Lower lobe of right lung (tissue), 2 donors: Measurements from ENCODE around the gene GRIK4. TPM values are rescaled to one million over a fixed set of nuclear protein-coding genes. Genes with fewer than 3 reads are reported as not detected.

Source experiments
- ATAC-seq, 2 donors: fragments of 200-7000 bp; cut with Tn5 transposase; one replicate each; pipeline ENCODE4 v1.9.1; 2020 to 2022; ENCODE audit warnings: mild to moderate bottlenecking in 2 of 2, moderate library complexity in 2 of 2
- DNase-seq: peaks from one replicate; pipeline ENCODE4 v3.0.0-alpha.2; 2020
- H3K27ac ChIP-seq: fragments of 200-600 bp; one replicate; pipeline ENCODE4 v1.8.0; 2022
- H3K27me3 ChIP-seq: fragments of 200-600 bp; one replicate; pipeline ENCODE4 v1.8.0; 2022; ENCODE audit warnings: low read depth
- H3K36me3 ChIP-seq: fragments of 200-600 bp; one replicate; pipeline ENCODE4 v1.8.0; 2022; ENCODE audit warnings: mild to moderate bottlenecking
- H3K4me1 ChIP-seq: fragments of 200-600 bp; one replicate; pipeline ENCODE4 v1.8.0; 2022
- H3K4me3 ChIP-seq: fragments of 200-600 bp; one replicate; pipeline ENCODE4 v1.8.0; 2022; ENCODE audit warnings: mild to moderate bottlenecking
- H3K9me3 ChIP-seq: fragments of 200-600 bp; one replicate; pipeline ENCODE4 v1.8.0; 2022
- CTCF ChIP-seq: fragments of 200-600 bp; IDR thresholded peaks from one replicate; pipeline ENCODE4 v1.8.0; 2022; ENCODE audit warnings: antibody characterized with exemption, mild to moderate bottlenecking
- intact Hi-C: fragments of 100-400 bp; cut with DNase I; formaldehyde crosslinking; loops from one replicate; pipeline ENCODE4 v1.11.0; 2022
- total RNA-seq: library from RNA; stranded (reverse); fragmentation: NEBNext Ultra II Directional; extraction: Animal tissue kit (Norgen Biotek cat#: 25700); gene quantifications from one replicate; pipeline ENCODE4 v1.2.1, GENCODE V29; 2021
- donor health status: DM: no; HTN: yes; CAD: no; lungs with severe emphysema.

The GRIK4 gene
- total RNA-seq, 1 donor from 2014 or later, result 2.2 TPM

- H3K27me3 ChIP-seq, result peaks cover 14% of the 10 kb centered on the region
- H3K4me1 ChIP-seq, result peaks cover 8% of the 10 kb centered on the region
- no peaks in the 10 kb centered on the region for H3K9me3 ChIP-seq
- intact Hi-C loops, result no loop called here
- ATAC-seq (no peak), DNase-seq (no peak)
- TF ChIP-seq CTCF, result no peak
- H3K36me3 ChIP-seq, result no peaks in the 10 kb centered on the region
- no peak overlapping the region for H3K4me3 ChIP-seq
- no peak overlapping the region for H3K27ac ChIP-seq
Observed at GRCh38 chr11:120527111-120527761, 15.7 kb downstream of the GRIK4 start.

DNA sequence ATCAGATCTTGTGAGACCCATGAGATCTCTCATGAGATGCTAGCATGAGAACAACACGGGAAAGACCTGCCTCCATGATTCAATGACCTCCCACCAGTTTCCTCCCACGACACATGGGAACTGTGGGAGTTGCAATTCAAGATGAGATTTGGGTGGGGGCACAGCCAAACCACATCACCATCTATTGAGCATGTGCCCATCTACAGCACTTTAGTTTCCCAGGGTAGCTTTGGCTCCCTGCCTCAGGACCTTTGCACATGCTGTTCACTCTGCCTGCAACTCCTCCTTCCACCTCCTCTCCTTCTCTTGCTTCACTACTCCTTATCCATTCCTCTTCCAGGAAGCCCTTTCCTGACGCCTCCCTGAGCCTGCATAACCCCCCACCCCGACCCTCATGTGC lies 17.2 kb downstream of the GRIK4 start:
- H3K9me3 ChIP-seq, result no peaks in the 10 kb centered on the region
- DNase-seq, result no peak
- H3K27ac ChIP-seq, result no peak overlapping the region
- TF ChIP-seq CTCF, result no peak
- no peaks in the 10 kb centered on the region for H3K36me3 ChIP-seq
- ATAC-seq, result no peak
- peaks cover 14% of the 10 kb centered on the region for H3K27me3 ChIP-seq
- H3K4me1 ChIP-seq, result peaks cover 8% of the 10 kb centered on the region
- no peak overlapping the region for H3K4me3 ChIP-seq
- intact Hi-C loops, result no loop called here

GRCh38 chr11:120529214-120529613 lies 17.7 kb downstream of the GRIK4 start:
- H3K4me3 ChIP-seq, result no peak overlapping the region
- no peaks in the 10 kb centered on the region for H3K36me3 ChIP-seq
- H3K27ac ChIP-seq, result no peak overlapping the region
- H3K27me3 ChIP-seq, result peaks cover 14% of the 10 kb centered on the region
- peaks cover 8% of the 10 kb centered on the region for H3K4me1 ChIP-seq
- H3K9me3 ChIP-seq, result no peaks in the 10 kb centered on the region
- TF ChIP-seq CTCF, result no peak
- DNase-seq (no peak), ATAC-seq (no peak)
- intact Hi-C loops, result no loop called here

DNA sequence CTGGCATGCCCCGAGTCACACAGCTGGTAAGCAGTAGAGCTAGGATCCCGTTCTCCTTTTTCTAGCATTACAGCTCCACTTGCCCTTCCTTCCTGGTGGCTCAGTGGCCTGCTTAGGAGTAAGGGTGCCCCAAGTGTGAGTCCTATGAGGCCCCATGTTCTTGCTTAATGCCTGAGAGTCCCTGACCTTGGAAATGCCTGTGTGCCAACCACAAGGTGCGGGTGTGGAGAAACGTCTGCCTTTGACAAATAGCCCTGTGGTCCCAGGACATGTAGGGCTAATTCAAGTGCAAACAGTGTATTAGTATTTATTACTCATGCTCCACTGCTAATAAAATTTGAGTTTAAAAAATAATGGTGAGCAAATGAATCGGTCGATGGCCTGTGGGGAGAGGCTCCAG lies 18.4 kb downstream of the GRIK4 start:
- ATAC-seq, result no peak
- TF ChIP-seq CTCF, result no peak
- Histone ChIP-seq H3K27ac (no peak overlapping the region), H3K36me3 (no peaks in the 10 kb centered on the region), H3K4me1 (peaks cover 8% of the 10 kb centered on the region), H3K27me3 (peaks cover 14% of the 10 kb centered on the region), H3K4me3 (no peak overlapping the region), H3K9me3 (no peaks in the 10 kb centered on the region)
- intact Hi-C loops, result no loop called here
- DNase-seq, result no peak

- Histone ChIP-seq H3K27ac (no peak overlapping the region), H3K4me3 (no peak overlapping the region), H3K27me3 (peaks cover 13% of the 10 kb centered on the region), H3K9me3 (no peaks in the 10 kb centered on the region), H3K4me1 (peaks cover 5% of the 10 kb centered on the region), H3K36me3 (no peaks in the 10 kb centered on the region)
- intact Hi-C loops, result no loop called here
- ATAC-seq (no peak), DNase-seq (no peak)
- no peak for TF ChIP-seq CTCF
Observed at GRCh38 chr11:120532082-120532831, 20.7 kb downstream of the GRIK4 start.
